Measurements from ENCODE around the gene ZNF322.
A peak's percentile ranks its signal among the peaks of the same experiment; 100 is the strongest.

The ZNF322 gene

DNA sequence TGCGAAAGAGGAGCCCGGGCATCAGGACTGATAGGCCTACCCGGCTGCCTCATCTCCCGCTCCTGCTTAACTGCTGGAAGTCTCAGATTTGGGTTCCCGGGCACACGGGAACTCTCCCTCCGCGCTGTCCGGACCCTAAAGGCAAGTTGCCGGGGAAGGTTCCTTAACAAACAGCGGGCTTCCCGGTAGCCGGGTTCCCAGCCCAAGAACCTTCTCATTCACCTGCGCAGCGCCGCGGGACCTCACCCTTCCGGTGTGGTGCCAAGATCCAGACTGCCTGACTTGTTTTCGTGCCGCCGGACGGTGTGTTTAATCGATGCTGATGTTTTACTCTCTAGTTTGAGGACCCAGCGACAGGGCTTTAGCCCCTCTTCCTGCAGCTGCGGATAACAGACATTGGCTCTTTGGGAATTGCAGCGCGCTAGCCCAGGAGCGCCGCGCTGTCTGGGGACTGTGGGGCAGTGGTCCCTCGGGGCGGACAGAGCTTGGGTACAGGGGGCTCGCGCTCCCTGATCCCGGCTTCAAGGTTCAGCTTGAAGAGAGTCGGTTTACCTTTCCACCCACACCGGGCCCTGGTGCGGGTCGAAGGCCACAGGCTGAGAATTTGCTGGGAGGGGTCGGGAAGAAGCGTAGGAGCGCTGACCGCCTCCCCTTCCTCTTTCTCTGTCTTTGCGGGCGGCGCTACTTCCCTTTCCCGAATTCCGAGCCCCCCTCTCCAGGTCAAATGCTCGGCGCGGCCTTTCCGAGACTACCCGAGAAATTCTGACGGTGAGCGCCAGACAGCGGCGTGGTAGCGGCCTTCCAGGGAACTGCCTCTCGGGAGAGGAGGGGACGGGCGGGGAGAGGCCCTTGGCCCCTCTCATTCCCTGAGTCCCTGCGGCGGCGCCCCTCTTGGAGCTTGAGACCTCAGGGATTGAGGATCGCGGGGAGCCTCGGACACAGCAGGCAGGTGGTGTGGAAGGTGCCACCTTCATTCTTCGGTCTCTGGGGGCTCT lies 45.6 kb downstream of the ZNF322 start:
- peak in 3 of 4 experiments; percentile 23 to 41 (median 26) for DNase-seq

DNA sequence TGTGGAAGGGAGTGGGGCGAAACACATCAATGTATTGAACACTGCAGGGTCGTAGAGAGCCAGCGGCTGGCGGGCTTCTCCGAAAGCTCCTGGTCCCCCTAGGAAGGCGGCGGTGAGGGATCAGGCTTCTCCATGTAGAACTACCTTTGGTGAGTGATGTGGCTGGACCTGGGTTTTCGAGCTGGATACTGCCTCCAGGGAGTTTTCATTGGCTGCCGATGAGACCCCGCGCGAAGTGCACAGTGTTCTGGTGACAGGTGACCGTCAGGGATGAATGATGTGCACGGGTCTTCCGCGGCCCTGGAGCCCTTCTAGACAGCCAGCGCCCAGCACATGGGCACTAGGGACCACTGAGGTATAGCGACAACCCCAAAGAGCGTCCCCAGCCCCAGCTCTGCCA lies 46.3 kb downstream of the ZNF322 start:
- no peak for DNase-seq

DNA sequence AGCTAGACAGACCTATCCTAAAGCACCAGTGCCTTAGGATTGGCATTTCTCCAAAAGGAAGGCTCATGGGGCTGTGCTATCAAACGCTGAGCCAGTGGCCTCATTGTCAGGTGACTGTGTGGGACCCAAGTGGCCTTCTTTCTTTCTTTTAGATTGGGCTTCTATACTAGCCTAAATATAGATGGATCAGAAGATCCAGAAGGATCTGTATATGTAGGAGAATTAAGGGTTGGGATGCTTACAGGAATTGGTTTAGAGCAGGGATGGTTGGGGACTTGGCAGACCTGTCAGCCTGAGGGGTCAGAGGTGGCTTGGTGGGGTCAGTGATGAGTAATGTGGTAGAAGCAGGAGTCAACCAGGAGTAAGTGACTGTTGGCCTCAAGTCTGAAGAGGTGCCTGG lies 47.9 kb downstream of the ZNF322 start:
- peak in 1 of 4 experiments; percentile 11 for DNase-seq

DNA sequence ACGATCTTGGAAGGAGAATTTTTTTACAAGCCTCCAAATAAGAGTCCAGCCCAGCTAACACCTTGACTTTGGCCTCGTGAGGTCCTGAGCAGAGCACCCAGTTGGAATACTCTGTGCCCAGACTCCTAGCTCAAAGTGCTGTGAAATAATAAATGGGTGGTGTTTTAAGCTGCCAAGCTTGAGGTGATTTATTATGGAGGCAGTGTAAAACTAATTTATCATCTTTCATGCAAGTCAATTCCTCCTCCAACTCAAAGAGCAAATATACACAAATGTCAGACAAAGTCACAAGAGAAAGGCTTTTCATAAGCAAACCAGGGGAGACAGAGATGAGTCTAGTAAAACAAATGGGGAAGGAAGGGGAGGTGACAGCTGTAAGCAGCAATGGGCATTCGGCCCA lies 50.1 kb downstream of the ZNF322 start:
- no peak for DNase-seq

DNA sequence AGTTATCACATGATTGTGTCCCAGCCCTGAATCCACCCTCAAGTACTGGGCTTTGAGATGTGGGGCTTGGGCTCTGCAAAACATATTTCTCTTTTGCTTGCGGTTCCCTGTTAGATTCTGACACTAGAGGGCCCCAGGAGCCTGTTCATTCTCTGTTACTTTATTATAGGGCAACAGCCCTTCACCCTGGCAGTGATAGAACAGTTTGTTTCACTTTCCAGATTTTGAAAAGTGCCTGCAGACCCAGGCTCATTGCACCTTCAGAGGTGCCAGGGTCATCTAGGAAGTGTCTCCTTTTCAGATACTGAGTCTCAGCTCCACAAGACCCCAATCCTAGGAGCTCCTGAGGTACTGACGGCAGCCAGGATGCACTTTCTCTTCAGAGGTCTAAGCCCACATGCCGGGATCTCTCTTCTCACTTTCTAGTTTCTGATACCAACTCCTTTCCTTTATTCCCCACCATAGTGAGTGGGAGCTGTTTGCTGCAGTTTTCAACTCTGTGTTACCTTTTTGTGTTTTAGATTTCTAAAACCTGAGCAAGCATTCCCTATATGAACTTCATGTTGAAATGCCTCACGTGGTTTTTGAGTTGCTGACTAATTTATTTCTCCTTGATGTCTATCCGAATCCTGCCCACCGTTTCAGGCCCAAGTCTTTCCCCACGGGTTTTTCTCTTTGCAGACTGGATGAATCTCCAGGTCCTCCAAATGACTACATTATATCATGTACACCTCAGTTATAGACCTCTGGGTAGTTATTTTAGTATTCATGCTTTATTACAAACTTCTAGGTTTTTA lies 51.9 kb downstream of the ZNF322 start:
- DNase-seq: peak; percentile 66 to 74 (median 70)

DNA sequence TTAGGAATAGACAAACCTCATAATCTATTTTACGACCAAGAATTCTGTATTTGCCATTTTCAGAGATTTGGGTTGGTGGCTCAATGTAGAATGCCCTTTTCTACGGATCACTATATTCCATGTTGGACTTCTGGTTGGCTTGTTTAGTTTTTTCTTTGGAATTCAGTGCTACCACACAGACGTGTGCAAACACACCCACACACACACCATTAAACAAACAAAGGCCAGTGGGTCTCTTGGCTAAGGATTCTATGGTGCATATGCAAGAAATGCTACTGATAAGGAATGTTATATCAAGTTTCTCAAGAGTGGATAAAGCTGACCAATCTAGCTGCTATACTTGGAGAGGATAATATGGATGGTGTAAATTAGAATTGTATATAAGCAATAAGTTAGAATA lies 54.7 kb downstream of the ZNF322 start:
- DNase-seq: no peak

DNA sequence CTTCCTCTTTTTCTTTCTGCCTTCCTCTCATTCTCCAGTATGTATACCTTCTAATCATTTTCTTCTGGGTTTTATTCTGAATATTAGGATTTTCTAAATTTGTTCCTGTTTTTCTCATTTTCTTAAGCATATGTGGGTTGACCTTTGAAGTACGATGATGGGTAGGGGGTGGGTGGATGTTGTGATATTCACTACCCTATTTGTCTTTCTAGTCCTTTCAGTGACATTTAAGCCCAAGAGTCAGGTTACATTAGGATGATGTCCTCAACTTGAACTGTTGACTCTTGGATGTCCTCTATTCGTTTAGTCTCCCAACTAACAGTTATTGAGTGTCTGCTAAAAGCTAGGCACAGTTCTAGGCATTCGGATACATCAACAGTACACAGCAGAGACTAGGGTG lies 55.5 kb downstream of the ZNF322 start:
- peak; percentile 26 to 67 (median 37) for DNase-seq

DNA sequence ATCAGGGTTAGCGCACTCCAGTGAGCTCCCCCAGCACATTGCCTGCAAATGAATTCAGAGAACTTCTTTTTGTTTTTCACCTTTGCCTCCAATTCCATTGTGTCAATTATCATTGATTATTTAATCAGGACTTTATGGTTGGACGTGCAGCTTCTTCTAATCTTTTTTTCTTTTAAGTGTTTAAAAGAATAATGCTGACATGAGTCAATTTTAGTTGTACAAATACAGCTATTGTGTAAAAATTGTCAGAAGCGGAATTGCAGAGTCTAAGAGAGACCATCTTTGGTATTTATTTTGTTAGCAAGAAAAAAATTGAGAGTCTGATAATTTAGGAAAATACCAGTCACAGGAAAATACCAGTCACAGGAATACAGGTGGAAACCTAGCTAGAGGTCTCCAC lies 57.3 kb downstream of the ZNF322 start:
- DNase-seq: no peak

DNA sequence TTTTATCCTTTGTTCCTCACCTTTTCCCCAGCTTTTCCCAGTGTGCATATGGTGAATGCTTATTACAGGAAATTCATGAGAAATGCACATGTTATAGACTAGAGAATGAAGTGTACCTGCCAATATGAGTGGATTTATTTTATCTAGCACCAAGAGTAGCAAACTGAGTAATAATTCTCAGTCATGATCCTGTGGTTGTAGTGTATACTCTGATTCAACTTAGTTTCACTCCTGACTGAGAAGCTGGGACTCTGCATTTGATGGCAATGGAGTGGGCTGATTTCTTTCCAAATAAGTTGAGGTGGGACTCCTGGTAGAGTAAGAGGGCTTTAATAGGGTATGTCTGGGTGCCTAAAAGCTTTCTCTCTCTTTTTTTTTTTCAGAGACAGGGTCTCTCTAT lies 58.8 kb downstream of the ZNF322 start:
- DNase-seq: no peak

DNA sequence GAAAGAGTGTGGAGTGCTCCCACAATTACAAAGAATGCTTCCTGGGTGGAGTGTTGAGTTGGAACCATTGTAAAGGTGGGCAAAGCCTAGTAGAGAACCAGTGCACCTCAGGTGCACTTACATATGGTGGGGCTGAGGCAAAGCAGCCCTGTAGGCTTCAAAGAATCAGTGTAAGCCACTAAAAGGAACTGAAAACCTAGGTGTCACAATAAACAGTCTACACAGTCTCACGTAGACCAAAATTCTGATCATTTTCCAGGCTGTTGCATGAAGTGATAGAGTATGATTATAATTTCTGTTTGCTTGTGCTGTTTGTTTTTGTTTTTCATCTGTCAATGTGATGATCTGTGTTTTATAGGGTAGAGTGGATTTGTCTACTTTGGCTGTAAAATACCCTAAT lies 60.0 kb downstream of the ZNF322 start:
- no peak for DNase-seq

DNA sequence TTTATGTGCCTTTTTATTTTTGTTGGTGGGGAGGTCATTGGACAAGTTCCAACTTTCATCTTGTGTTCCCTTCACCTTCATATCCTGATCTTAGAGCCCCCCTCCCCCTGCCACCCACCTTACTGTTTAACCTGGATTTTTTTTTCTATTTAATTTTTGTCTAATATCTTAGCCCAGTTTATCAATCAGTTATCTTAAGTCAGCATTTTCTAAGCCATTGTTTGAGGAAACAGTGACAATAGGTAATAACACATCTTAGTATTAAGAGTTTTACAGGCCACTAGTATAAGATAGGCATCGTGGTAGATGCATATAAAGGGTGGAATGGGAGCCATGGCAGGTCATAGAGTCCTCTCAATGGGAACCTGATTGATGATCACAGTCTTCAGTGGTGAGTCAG lies 60.4 kb downstream of the ZNF322 start:
- DNase-seq: no peak

DNA sequence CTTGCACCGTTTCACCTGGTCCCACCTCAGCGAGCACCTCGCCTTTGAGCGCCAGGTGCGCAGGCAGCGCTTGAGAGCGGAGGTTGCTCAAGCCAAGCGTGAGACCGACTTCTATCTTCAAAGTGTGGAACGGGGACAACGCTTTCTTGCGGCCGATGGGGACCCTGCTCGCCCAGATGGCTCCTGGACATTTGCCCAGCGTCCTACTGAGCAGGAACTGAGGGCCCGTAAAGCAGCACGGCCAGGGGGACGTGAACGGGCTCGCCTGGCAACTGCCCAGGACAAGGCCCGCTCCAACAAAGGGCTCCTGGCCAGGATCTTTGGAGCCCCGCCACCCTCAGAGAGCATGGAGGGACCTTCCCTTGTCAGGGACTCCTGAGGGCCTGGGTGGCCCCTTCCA lies 61.3 kb downstream of the ZNF322 start:
- no peak for DNase-seq

DNA sequence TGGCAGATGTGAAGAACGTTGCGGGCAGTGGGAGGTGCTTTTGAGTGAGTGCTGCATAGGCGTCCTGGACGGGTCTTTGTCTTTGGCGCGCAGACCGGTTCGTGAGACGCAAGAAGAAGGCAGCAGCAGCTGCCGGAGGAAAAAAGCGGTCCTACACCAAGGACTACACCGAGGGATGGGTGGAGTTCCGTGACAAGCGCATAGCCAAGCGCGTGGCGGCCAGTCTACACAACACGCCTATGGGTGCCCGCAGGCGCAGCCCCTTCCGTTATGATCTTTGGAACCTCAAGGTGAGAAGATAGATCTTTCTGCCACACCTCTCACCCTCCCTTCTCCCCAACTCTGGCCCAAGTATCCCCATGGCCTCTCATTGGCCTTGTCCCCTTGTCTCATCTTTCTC lies 61.7 kb downstream of the ZNF322 start:
- DNase-seq: no peak

DNA sequence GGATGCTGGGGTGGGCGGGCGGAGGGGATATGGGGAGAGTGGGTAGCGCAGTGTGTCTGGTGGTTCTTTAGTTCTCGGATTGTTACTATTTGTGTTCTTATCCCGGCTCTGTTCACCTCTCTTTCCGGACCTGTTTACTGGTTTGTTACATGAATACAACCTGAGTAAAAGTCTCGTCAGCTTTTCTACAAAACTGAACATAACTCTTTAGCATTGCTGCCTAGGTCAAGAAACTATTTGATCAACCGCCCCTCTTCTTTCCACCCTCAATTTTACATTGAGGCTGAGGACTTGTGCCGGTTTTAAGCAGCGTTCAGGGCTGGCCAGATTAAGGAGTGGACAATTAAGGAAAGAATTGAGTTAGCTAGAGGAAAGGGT lies 62.2 kb downstream of the ZNF322 start:
- no peak for DNase-seq

DNA sequence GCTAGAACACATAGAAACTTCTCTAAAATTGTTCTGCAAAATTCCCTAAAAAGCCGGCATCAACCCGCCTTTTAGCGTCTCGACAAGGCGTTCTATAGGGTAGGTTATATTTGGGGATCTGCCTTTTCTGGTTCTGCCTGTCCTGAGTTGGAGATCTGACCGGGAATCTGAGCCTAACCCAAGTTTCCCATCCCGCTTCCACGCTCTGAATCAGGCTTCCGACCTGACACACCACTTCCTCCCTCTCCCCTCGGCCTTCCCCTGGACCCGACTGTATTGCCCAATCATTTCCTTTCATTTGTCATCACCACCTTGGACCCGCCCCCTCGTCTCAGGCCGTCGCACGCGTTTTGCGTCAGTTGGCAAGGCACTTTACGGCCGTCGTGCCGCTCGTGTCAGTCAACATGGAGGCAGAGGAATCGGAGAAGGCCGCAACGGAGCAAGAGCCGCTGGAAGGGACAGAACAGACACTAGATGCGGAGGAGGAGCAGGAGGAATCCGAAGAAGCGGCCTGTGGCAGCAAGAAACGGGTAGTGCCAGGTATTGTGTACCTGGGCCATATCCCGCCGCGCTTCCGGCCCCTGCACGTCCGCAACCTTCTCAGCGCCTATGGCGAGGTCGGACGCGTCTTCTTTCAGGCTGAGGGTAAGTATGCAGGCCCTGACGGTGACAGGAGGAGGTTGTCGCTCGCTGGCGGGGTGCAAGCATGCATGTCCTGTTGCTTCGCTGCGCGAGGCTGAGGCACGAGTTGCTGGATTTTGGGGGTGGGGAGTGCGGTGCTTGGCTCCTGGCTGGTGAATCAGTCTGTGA lies 62.8 kb downstream of the ZNF322 start, which contains the start of gene ABT1:
Gene ABT1, plus strand, starts transcription at position 375 of the 810 bp plus-strand sequence. Its CDS starts 30 bp downstream, at position 405.
- peak; percentile 97 to 99 (median 98) for DNase-seq

DNA sequence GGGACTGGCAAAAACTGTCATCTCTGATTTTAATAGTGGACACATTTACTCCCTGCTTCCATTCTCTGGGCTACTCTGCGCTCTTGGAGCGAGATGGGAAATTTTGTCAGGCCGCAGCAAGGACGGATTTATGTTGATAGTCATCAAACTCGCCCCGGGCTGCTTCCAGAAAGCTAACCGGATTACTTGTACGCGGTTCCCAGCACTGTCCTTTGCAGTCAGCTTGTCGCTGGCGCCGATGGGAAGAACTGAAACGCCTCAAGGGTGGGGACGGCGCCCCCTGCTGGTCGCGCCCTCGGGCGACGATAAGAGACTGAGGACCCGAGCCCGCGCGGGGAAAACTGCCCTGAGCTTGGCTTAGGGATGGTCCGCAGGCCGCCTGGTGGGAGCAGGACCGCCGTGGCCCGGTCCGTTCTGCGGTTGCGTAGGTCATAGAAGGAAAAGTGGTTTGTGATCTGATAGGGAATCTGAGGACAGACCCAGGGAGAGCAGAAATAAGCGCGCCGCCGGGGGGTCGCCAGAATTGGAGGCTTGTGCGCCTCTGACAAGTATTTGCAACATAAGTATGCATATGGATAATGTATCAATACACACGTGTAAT lies 63.8 kb downstream of the ZNF322 start:
- peak; percentile 91 to 97 (median 96) for DNase-seq

DNA sequence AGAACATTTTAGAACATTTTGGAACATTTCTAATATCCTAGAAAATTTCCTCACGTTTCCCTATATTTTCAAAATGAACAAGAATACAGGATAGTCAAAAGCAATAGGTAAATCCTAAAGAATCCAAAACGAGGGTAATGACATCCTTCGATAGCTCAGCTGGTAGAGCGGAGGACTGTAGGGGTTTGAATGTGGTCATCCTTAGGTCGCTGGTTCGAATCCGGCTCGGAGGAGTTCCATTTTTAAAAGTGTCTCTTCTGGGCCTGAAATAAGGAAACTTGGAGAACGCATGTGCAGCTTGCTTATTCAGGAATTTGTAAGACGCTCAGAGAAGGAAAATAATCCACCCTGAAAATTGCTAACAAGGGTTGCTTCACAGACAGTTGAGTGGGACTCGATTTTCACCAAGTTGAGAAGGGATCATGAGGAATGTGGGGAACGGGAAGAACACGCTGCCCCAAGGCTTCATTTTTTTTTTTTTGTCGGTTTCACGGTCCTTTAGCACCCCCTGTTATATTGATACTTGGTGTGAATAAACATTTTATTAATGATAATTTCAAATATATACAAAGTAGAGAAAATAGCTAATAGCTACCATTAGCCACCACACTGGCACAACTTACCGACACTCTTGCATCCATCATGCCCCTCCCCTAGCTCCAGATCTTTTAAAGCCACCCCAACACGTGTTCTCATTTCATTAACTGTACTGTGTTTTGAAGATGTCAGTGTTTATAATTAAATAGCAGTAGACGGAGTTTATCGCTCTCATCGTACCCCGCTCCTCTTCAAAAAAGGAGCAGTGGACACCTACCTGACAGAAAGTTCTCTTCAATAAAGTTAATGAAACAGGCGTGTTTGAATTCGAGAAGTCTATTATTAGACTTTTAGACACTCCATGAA lies 64.6 kb downstream of the ZNF322 start:
- peak; percentile 31 to 43 (median 38) for DNase-seq

DNA sequence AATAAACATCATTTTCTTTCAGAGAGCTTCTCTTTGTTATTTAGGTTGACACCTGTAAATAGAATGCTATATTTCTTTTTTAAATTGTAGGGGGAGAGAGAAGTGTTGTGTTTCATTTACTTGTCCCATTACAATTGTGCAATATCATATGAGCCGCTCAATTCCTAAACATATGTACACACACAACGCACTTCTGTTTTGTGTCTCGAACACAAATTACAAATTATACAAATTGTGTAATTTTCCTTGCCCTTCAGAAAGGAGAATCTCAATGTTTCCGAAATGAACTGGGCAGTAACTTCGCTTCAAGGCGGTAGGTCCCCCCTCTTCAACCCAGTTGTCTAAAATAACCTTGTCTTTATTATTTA lies 65.4 kb downstream of the ZNF322 start:
- DNase-seq: no peak

DNA sequence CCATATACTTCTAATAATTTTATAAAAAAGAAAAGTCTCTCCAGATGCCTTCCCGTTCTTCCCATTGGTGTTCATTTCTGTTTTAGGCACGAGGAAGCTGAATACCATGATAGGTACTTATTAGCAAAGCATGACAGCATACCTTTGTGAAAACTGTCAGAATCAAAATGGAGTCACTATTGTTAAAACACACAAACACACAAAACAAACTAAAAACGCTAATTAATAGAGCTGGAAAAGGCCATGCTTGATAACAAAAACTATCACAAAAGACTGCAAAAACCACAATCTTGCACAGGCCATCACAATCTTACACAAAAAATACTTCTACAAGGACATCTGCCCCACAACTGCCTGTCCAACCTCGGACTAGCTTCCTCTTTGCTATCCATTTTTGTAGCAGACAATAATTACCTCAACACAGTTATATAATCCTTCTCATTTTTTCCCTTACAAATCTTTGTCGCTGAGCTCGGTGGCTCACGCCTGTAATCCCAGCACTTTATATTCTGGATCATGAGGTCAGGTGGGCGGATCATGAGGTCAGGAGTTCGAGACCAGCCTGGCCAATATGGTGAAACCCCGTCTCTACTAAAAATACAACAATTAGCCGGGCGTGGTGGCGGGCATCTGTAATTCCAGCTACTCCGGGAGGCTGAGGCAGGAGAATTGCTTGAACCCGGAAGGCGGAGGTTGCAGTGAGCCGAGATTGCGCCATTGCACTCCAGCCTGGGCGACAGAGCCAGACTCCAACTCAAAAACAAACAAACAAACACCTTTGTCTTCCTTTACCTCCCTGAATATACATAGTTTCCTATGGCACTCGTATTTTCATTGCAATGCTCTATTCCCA lies 66.0 kb downstream of the ZNF322 start:
- DNase-seq: no peak

DNA sequence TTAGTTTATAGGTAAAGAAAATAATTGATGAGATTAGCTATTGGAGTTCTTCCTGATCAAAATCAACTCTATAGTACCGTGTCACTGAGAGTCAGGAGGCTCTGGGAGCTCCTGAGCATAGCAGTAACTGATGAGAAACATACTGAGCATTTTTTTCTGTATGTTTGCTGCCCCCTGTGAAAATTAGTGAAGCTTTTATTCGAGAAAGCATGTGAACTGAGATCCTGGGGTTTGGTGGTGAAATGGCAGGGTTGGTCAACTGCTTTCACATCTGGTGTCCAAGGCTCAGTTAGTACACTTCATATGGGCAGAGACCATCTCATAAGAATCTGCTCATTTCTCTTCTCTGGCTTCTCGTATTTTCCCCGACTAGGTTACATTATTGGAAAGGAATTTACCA lies 66.9 kb downstream of the ZNF322 start:
- DNase-seq: no peak

Data from suppressor macrophage (primary cell).